Endothelial cell of umbilical vein (primary cell): ENCODE results near the gene GRK6. TPM values are rescaled to one million over a fixed set of nuclear protein-coding genes. Genes with fewer than 3 reads are reported as not detected.

Experiments
- BruUV-seq: library from RNA; stranded (reverse); fragments of 400-500 nt; replicated peaks from 2 replicates; lab custom pipeline; 2021; lab: Mats Ljungman, UMichigan
- CTCF ChIA-PET: fragments of 300-600, 350-600 bp; sonication (Branson Sonifier 250); formaldehyde crosslinking; loops from one replicate; lab custom pipeline; 2021; ENCODE audit warnings: antibody characterized with exemption, inconsistent platforms; lab: Charles Lee
- POLR2A ChIA-PET: fragments of 300-600, 350-600 bp; sonication (Branson Sonifier 250); formaldehyde crosslinking; loops from one replicate; lab custom pipeline; 2021; ENCODE audit warnings: antibody characterized with exemption, inconsistent platforms; lab: Charles Lee
- DNase-seq: peaks from one replicate; pipeline ENCODE4 v3.0.0-alpha.2; 2011; ENCODE audit warnings: low read depth, low spot score
- FAIRE-seq: peaks from 2 replicates; lab custom pipeline; 2011; peaks lifted over from hg19 to GRCh38; lab: Jason Lieb, UNC
- H2AFZ ChIP-seq: 2 replicates; pipeline ENCODE4 v1.6.0; 2012; ENCODE audit warnings: low read depth, low read length, control low read depth, inconsistent platforms
- H3K27ac ChIP-seq: 2 replicates; pipeline ENCODE4 v1.5.1; 2011; ENCODE audit warnings: low read depth, mild to moderate bottlenecking, control low read depth, low read length, moderate library complexity; ENCODE audit not compliant: insufficient read depth
- H3K27me3 ChIP-seq, 2 experiments: 2 replicates each; pipeline versions ENCODE4 v1.6.0 to v1.6.1; 2011; ENCODE audit warnings: low read length in 2 of 2, mixed read lengths in 1 of 2; ENCODE audit not compliant: control insufficient read depth in 2 of 2, insufficient read depth in 2 of 2
- H3K36me3 ChIP-seq, 2 experiments: 2 replicates in 1 of 2; 3 replicates in 1 of 2; pipeline ENCODE4 v1.5.1; 2011; ENCODE audit warnings: low read length in 2 of 2, mild to moderate bottlenecking in 1 of 2, moderate library complexity in 1 of 2; ENCODE audit not compliant: control insufficient read depth in 2 of 2, insufficient read depth in 2 of 2; ENCODE audit errors: extremely low read depth in 1 of 2
- H3K4me1 ChIP-seq: 3 replicates; pipeline ENCODE4 v1.5.1; 2011; ENCODE audit warnings: mild to moderate bottlenecking, low read length; ENCODE audit not compliant: control insufficient read depth, insufficient read depth; ENCODE audit errors: extremely low read depth
- H3K4me2 ChIP-seq: 2 replicates; pipeline ENCODE4 v1.6.1; 2011; ENCODE audit warnings: low read length, control low read depth, mixed read lengths; ENCODE audit not compliant: insufficient read depth
- H3K4me3 ChIP-seq, 3 experiments: fragments of 200-600 bp in 1 of 3; sonication (generic), shearing (Covaris generic) in 1 of 3; replicated peaks in 1 of 3; 2 replicates each; pipeline ENCODE4 v1.5.1; 2011 to 2016; ENCODE audit warnings: control low read depth in 3 of 3, low read length in 3 of 3, mild to moderate bottlenecking in 2 of 3, inconsistent platforms in 1 of 3, low read depth in 1 of 3, moderate library complexity in 1 of 3; ENCODE audit not compliant: insufficient read depth in 1 of 3
- H3K79me2 ChIP-seq: 2 replicates; pipeline ENCODE4 v1.6.0; 2012; ENCODE audit warnings: low read length, inconsistent platforms; ENCODE audit not compliant: control insufficient read depth, insufficient read depth
- H3K9ac ChIP-seq: replicated peaks from 2 replicates; pipeline ENCODE3; 2011; ENCODE audit warnings: low read length, control low read depth; ENCODE audit not compliant: insufficient read depth; ENCODE audit errors: extremely low read depth
- H3K9me1 ChIP-seq: replicated peaks from 3 replicates; pipeline ENCODE4 v1.6.0; 2011; ENCODE audit warnings: mild to moderate bottlenecking, low read length; ENCODE audit not compliant: control insufficient read depth, insufficient read depth; ENCODE audit errors: extremely low read depth
- H3K9me3 ChIP-seq: replicated peaks from 2 replicates; pipeline ENCODE4 v1.5.1; 2012; ENCODE audit warnings: low read length, inconsistent platforms; ENCODE audit not compliant: control insufficient read depth, insufficient read depth
- H4K20me1 ChIP-seq: replicated peaks from 2 replicates; pipeline ENCODE3; 2011; ENCODE audit warnings: mild to moderate bottlenecking, low read length; ENCODE audit not compliant: control insufficient read depth, insufficient read depth; ENCODE audit errors: extremely low read depth
- EZH2 ChIP-seq: IDR thresholded peaks from 2 replicates; pipeline ENCODE4 v1.6.1; 2012; ENCODE audit warnings: borderline replicate concordance, low read depth, mild to moderate bottlenecking, moderate library complexity, low read length, inconsistent platforms; ENCODE audit not compliant: severe bottlenecking
- FOS ChIP-seq: IDR thresholded peaks from 2 replicates; pipeline ENCODE4 v1.6.1; 2011; ENCODE audit warnings: mild to moderate bottlenecking, low read length, moderate library complexity, borderline replicate concordance; ENCODE audit not compliant: insufficient read depth
- JUN ChIP-seq: IDR thresholded peaks from 2 replicates; pipeline ENCODE4 v1.6.1; 2011; ENCODE audit warnings: borderline replicate concordance, low read depth; ENCODE audit not compliant: insufficient read length, insufficient read depth
- MYC ChIP-seq: IDR thresholded peaks from one replicate; pipeline ENCODE4 v1.6.1; 2011; ENCODE audit warnings: mild to moderate bottlenecking, low read depth, low read length
- POLR2A ChIP-seq: IDR thresholded peaks from 2 replicates; pipeline ENCODE4 v1.6.1; 2012; ENCODE audit warnings: low read depth, mild to moderate bottlenecking, control low read depth, low read length
- POLR2AphosphoS5 ChIP-seq: IDR thresholded peaks from 2 replicates; pipeline ENCODE4 v1.6.1; 2012; ENCODE audit warnings: low read depth, mild to moderate bottlenecking, control low read depth, low read length, moderate library complexity; ENCODE audit not compliant: insufficient read depth
- dilution Hi-C: fragments of 300-500 bp; cut with MboI; formaldehyde crosslinking; loops from one replicate; pipeline ENCODE4 v1.15.0; 2019; ENCODE audit warnings: low sequenced_read_pairs; ENCODE audit not compliant: extremely low pct_ligation_motif_present
- intact Hi-C: fragments of 100-400 bp; cut with micrococcal nuclease; formaldehyde crosslinking; loops from one replicate; pipeline ENCODE4 v1.10.0; 2022
- polyA plus RNA-seq, 4 experiments: library from polyadenylated mRNA; depleted of rRNA in 3 of 4; stranded (reverse) in 3 of 4; unstranded in 1 of 4; fragments of >200 nt; gene quantifications; 2 replicates each; pipeline versions ENCODE4 v1.2.1 to v1.2.3, GENCODE V29; 2011 to 2012; ENCODE audit warnings: missing spikeins in 1 of 4
- total RNA-seq: library from RNA; stranded (reverse); gene quantifications from 2 replicates; pipeline ENCODE4 v1.2.3, GENCODE V29; 2021

GRK6 gene
- total and polyA plus RNA-seq, 2 donors (not counting 3 experiments of a cell fraction or from before 2014, with no cell fraction given): 28.9 to 36.4 TPM

- H3K4me3 ChIP-seq: no peak overlapping the region
- dilution Hi-C loops: no loop called here
Measured at GRCh38 chr5:177444106-177445051, 17.9 kb downstream of the GRK6 start.

GRCh38 chr5:177445052-177445916 lies 18.8 kb downstream of the GRK6 start:
- Histone ChIP-seq H3K79me2 (no peaks in the 10 kb centered on the region), H4K20me1 (no peaks in the 10 kb centered on the region), H3K27ac (no peak overlapping the region), H3K9me1 (no peaks in the 10 kb centered on the region), H3K27me3 (no peaks in the 10 kb centered on the region), H3K4me1 (peaks cover 14% of the 10 kb centered on the region), H3K4me3 (no peak overlapping the region), H3K36me3 (peaks cover 0 to 5% of the 10 kb centered on the region in 2 experiments), H3K4me2 (no peak overlapping the region), H3K9ac (no peak overlapping the region), H3K9me3 (no peaks in the 10 kb centered on the region), H2AFZ (no peak overlapping the region)
- TSS peak; percentile 6 for BruUV-seq
- ChIA-PET CTCF (interaction anchor here (0.7 to 13.5 kb wide), 8 partner anchors 8 to 54 kb away, joined by 3 to 288 read pairs (median 6); partner anchors contain the start of genes GRK6 and PFN3), POLR2A (interaction anchor here (0.5 to 1.2 kb wide), 3 partner anchors 9 to 358 kb away, joined by 3 to 5 read pairs (median 4); partner anchors contain the start of gene FGFR4)
- dilution Hi-C loops: no loop called here
- intact Hi-C loops: no loop called here
- peak; percentile 46 for TF ChIP-seq POLR2A
- TF ChIP-seq EZH2: no peak
- peak; percentile 4 for FAIRE-seq
- DNase-seq: no peak

More at GRCh38 chr5:177444106-177445051, 17.9 kb downstream of the GRK6 start:
- Histone ChIP-seq H3K9ac (no peak overlapping the region), H3K4me1 (peaks cover 14% of the 10 kb centered on the region), H3K27me3 (no peaks in the 10 kb centered on the region), H3K79me2 (no peaks in the 10 kb centered on the region), H3K9me1 (no peaks in the 10 kb centered on the region), H2AFZ (no peak overlapping the region), H3K27ac (no peak overlapping the region), H3K9me3 (no peaks in the 10 kb centered on the region), H4K20me1 (no peaks in the 10 kb centered on the region), H3K36me3 (peaks cover 0 to 5% of the 10 kb centered on the region in 2 experiments), H3K4me2 (no peak overlapping the region)
- intact Hi-C loops: no loop called here
- TF ChIP-seq POLR2A (no peak), JUN (no peak), MYC (no peak), FOS (no peak), POLR2AphosphoS5 (no peak)
- BruUV-seq: no TSS peak
- POLR2A ChIA-PET: no interaction called here
- no peak for FAIRE-seq
- no peak for DNase-seq
- CTCF ChIA-PET: interaction anchor here (0.9 to 13.5 kb wide), 6 partner anchors 9 to 53 kb away, joined by 3 to 288 read pairs (median 9); partner anchors contain the start of genes GRK6 and PFN3
